UCSD-AML1 (cell line): ENCODE data around the gene DSTYK.
"Not testable (repeated sequence)": the region's sequence is repeated elsewhere in the genome, so short reads cannot be mapped to it uniquely, and the experiment has no call there.

Source experiments
- DNase-seq: peaks from one replicate; lab custom pipeline; 2025; ENCODE audit not compliant: unreplicated experiment; lab: John Stamatoyannopoulos, UW

Gene DSTYK

DNA sequence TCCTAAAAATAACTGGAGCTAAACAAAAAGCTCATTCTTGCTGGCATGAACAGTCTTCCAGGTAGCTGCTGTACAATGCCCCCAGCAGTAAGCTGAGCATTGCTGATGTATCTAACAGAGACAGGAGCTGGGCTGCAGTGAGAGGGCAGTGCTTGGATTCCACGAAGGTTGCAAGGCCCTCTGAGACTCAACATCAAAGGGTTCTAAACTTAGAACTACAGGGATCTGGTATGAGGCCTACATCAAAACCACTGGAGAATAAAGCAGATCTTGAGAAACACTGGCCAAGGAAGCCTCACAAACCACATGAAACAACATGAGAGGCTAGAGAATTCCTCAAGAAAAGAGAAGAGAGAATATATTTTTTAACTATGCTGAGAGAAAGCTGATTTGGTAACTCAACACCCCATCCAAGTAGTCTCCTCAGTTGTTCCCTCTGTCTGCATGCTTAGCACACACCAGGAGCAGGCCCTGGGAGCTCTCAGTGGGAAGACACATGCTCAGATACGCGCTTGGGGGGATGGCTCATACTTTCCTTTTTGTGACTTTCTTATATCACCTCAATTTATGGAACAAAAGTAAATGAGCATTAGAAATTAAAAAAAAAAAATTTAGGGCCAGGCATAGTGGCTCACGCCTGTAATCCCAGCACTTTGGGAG, 27.7 kb downstream of the DSTYK start:
- no peak for DNase-seq

DNA sequence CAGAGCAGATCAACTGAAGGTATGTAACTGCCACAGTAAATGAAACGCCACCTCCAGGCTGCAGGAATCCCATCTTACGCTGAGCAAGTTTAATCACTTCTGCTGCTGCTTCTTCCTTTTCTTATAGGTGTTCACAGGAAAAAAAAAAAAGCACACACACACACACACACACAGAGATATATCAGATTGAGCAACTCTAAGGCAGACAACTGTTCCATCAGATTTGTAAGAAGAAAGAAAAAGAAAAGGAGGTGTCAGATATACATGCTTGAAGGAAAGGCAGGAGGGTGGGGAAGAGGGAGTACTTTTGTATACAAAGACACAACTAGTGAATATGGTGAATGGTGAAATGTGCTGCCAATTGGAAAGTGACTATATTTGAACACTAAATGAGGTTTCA, 28.6 kb downstream of the DSTYK start:
- DNase-seq = no peak

DNA sequence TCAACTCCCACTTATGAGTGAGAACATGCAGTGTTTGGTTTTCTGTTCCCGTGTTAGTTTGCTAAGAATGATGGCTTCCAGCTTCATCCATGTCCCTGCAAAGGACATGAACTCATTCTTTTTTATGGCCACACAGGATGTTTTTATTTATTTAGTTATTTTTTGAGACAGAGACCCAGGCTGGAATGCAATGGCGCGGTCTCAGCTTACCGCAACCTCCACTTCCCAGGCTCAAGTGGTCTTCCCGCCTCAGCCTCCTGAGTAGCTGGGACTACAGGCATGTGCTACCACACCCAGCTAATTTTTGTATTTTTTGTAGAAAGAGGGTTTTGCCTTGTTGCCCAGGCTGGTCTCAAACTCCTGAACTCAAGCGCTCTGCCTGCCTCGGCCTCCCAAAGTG, 31.2 kb downstream of the DSTYK start:
- not testable (repeated sequence) for DNase-seq

DNA sequence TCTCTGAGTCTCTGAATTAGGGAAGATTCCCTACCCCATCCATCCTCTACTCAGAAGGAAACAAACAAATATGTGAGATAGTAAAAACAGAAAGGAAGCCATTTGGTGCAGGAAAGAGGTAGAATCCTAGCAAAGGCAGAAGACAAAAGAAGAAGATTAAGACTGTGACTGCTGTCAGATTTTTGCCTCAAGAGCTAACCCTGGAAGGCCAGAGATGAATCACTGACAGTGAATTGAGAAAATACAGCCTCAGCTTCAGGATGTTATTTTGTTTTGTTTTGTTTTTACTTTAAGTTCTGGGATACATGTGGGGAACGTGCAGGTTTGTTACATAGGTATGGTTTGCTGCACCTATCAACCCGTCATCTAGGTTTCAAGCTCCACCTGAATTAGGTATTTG, 31.7 kb downstream of the DSTYK start:
- DNase-seq = no peak

DNA sequence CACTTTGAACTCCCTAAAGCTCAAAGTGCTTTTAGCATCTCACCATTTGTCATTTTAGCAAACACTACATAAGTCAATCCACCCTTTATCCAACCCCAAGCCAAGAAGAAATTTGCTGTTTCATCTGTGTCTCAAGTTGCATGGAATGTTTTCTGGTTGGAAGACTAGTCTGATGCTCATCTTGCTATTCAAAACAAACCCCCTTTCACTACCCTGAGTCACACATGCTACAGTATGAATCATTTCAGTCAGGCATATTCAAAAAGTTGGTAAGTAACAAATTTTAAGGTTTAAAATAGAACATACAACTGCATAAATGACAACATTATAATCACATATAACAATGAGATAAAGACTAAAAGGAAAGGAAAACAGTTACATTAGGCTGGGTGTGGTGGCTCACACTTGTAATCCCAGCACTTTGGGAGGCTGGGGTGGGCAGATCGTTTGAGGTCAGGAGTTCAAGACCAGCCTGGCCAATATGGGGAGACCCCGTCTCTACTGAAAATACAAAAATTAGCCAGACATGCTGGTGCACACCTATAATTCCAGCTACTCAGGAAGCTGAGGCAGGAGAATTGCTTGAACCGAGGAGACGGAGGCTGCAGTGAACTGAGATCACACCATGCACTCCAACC, 38.7 kb downstream of the DSTYK start:
- no peak for DNase-seq

DNA sequence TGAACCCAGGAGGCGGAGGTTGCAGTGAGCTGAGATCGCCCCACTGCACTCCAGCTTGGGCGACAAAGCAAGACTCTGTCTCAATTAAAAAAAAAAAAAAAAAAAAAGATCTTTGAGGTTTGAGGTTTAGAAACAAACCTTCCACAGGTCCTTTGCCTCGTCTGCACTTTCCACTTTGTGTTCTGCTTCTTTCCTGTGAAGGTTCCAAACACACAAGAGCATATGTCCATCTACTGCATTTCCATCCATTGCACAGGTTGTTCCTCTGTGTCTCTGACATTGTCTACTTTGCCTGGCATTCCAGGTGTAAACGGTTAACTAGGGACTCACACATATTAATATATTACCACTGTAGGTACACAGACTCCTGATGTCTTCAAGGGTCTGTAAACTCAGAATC, 40.1 kb downstream of the DSTYK start:
- DNase-seq = no peak

DNA sequence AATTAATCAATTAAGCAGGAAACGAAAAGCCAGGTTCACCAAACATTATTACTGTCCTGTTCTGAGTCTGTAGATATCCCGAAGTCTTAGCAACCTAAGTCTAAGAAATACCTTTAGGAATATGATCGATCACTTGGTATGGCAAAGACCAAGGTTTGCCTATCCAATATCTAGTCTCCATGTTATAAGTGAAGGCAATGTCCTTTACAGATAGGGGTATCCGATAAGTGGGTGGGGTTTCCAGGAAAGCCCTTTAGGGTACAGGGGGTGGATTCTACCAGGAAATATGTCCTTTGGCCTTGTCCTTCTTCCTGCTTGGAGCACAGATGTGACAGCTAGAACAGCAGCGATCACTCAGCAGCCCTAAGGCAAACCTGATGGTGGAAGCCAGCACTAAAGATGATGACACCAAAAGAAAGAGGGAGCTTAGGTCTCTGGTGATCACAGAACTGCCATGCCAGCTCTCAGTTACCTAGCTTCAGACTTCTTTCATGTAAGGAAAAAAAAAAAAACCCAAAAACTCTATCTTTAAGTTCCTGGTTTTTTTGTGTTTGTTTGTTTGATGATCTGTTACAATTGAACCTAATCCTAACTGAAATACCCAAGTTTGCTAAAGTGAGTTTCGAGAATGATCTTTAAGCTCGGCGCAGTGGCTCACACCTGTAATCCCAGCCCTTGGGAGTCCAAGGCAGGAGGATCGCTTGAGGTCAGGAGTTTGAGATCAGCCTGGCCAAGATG, 40.8 kb downstream of the DSTYK start:
- DNase-seq = no peak

DNA sequence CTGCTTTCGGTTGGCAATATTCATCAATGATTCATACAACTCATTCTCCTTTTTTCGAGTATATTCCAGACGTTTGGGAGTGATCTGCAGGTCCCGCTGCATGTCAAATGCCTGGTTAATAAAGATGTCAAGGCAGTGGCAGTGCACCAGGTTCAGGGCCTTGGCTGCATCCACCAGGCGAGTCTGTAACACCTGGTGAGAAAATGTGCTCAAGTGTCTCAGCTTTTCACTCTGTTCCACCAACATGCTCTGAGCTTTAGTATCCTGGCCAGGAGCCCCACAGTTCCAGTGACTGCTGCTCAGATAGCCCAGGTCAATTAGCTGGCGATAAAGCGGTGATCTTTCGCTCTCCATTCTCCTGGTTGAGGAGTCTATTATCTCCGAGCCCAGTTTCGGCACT, 42.3 kb downstream of the DSTYK start:
- no peak for DNase-seq

DNA sequence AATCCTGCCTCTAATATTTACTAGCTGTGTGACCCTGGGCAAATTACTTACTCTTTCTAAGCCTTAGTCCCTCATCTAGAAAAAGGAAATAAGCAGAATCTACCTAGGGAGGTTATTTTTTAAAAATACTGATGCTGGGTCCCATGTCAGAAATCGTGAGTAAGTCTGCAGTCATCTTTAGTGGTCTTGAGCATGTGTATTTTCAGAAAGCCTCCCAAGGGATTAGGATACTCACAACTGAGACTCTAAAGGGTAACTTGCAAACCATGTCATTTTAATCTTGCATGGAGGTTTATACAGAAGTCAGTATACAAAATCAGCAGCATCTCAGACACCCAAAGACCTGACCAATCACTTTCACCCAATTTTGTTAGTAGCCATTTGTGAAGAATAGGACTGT, 43.2 kb downstream of the DSTYK start:
- DNase-seq = no peak

DNA sequence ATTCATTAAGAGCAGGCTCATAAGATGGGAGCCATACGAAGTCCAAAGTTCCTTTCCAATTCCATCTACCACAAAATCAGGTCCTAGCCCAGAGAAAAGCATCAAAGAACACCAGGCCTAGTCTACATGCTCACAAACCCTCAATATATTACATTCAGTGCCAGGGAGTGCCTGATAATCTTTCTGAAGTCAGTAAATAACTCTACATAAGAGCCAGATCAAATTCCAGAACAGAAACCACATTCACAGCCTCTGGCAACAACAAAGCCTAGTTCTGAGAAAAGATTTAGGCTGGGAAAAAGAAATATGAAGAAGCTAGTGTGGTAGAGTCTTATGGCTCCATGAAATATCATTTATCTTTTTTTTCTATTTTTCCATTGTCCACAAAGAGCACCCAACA, 49.2 kb downstream of the DSTYK start:
- DNase-seq = no peak

DNA sequence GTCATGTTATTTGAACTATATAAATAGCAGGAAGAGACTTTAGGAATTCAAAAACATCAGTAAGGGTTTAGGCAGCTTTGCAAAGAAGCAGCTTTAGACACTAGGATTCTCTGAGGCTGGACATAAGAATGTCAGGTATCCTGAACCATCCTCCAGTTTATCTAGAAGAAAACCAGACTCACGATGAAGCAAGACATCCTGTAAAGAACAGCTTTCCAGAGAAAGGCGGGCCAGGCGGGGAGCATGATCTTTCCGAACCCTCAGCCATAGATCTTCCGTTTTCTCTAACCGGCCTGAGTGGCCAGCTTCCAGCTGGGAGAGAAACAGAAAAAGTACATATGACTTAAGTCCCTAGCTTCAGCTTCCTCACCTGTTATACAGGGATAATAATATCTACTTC, 50.4 kb downstream of the DSTYK start:
- DNase-seq = no peak

DNA sequence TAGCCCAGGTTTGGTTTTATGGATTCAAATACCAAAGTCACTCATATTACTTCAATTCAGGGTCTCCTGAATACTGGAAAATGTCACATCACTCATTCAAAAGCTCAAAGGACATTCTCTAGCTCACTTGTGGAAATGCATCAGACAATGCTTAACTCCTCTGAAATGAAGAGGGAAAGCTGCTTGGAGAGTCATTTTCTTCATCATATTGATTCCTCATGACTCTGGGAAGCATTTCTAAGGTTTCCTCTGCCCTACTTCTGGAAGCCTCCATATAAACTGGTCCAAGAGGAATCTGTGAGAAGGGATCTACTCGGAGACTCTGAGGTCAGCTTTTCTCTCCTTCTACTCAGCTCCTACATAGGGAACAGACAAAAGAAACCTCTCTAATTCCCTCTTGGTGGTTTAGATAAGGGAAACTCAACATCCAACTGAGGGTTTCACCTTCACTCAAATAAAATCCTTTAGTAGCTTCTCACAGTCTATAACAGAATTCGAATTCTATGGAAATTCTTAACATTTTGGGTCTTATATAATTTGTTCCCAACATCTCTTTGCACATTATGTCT, 53.4 kb downstream of the DSTYK start:
- DNase-seq = no peak

DNA sequence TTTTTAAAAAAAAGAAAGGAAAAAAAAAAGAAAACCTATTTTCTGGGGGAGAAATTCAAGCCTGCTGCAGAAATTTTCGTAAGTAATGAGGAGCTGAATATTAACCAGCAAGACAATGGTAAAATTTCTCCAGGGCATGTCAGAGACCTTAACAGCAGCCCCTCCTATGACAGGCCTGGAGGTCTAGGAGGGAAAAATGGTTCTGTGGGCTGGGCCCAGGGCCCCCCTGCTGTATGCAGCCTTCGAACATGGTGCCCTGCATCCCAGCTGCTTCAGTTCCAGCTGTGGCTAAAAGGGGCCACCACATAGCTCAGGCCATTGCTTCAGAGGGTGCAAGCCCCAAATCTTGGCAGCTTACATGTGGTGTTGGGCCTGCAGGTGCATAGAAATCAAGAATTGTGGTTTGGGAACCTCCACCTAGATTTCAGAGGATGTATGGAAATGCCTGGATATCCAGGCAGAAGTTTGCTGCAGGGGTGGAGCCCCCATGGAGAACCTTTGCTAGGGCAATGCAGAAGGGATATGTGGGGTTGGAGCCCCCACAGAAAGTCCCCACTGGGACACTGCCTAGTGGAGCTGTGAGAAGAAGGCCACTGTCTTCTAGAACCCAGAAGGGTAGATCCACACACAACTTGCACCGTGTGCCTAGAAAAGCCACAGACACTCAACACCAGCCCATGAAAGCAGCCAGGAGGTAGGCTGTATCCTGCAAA, 55.7 kb downstream of the DSTYK start:
- DNase-seq = not testable (repeated sequence)

DNA sequence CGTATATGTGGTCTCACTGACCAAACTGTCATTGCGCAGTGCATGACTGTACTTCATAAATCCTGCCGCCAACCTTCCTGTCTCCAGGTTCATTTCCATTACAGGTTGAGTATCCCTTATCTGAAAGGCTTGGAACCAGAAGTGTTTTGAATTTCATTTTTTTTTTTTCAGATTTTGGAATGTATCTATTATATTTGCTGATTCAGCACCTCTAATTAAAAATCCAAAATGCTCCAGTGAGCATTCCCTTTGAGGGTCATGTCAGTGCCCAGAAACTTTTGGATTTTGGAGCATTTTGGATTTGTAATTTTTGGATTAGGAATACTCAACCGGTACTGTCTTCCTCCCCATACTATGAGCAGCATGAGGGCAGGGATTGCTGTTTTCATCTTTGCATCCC, 59.0 kb downstream of the DSTYK start:
- no peak for DNase-seq

DNA sequence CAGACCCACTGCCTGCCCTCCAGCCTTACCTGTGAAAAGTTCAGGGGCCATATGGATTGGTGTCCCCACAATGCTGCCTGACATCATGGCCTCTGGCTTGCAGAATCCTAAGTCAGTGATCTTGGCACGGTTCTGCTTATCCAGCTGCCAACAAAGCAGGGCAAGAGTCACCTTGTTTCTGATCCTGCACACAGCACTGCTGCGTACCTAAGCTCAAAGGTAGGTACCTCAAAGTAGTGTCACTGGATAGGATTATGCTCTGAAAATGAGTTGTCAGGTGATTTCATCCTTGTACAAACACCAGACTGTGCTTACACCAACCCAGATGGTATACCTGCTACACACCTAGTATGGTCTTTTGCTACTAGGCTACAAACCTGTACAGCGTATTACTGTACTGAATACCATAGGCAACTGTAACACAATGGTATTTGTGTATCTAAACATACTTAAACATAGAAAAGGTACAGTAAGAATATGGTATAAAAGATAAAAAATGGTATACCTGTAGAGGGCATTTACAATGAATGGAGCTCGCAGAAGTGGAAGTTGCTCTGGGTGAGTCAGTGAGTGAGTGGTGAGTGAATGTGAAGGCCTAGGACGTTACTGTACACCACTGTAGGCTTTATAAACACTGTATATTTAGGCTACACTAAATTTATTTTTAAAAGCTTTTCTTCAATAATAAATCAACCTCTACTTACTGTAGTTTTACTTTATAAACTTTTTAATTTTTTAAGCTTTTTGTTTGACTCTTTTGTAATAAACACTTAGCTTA, 60.7 kb downstream of the DSTYK start:
- DNase-seq = no peak

DNA sequence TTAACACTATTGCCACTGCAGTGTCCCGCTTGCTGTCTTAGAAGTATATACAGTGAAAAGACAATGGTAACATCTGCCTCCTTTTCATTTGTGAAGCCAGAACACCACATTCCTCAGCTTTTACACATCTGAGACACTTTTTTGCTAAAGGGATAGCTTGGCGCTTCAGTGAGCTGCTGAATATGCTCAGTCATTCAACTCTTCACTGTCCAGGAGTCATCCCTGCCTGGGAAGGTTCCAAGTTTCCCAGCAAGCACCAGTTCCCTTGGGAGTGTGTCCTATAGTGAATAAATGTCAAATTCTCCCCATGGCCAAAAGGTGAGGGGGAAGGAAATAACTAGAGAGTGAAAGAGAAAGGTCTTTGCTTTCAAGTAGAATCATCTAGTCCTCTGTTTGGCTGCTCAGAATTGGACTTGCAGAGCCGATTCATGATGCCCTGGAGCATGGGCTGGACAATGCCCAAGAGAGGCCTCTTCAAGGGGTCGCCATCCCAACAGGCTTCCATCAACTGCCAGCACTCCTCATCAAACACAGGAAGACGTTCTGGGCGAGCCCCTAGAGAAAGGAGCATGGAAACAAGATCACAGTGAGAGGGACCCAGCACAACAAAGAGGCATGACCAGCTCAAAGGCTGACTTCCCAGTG, 64.2 kb downstream of the DSTYK start:
- no peak for DNase-seq

DNA sequence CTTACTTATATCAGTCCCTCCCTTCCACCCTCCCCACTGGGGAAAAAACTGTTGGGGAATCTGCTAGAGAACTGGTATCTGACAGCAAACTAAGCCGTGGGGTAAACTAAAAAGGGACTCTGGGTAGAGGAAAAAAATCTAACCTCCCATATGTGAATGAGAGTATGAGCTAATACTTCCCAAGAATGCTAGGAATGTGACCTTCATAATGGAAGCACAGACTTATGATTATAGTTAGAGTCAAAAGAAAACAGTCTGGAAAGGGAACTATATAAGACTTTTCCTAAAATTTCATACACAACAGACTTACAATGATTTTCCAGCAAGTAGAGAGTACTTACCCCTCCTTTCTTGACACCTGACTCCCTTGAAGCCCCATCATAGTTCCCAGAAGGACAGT, 66.8 kb downstream of the DSTYK start:
- DNase-seq = no peak

DNA sequence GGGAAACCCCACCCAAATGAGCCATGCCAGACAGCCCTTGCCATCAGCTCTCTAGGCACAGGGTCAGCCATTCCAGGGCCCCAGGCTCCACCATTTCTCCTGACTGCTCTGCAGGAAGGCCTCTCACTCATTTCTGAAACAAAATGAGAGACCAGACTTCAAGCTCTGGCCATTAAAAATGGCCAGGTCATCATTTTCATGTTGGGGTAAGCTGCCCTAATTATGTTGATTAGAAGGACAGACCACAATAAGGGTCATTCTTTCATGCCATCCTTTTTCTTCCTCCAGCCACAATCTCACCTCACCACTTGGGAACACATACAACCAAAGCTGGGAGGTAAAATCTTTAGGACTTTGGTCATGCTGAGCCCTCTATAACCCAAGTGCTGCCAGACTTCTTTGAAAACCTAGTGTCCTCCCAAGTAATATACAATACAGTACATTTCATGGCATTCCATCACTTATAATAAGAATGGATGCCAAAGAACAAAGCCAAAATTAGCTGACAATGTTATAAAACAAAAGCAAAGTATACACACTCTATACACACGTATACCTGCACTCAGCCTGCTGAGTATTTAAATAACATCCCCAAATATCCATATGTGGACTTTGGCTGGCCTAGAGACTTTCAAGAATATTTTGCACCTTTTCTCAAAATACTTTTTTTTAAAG, 67.3 kb downstream of the DSTYK start:
- DNase-seq = no peak

DNA sequence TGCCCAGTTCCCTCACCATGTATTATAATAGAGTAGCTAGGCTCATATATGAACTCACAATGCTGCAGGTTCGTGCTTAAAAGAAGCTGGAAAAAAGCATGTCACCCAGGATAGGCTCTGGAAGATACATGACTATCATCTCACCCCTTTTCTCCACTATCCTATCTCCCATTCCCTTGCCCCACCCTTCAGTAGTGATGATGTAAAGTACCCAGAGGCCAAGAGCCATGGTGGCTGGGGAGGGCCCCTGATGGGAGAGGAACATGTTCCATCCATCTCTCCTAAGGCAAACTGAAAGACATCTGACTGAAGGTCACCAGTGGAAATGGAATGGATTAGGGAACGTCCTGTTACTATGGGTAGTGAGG, 69.4 kb downstream of the DSTYK start:
- DNase-seq = no peak
